ENCODE data around the gene FAM78A. TPM values are rescaled to one million over a fixed set of nuclear protein-coding genes. Genes with fewer than 3 reads are reported as not detected.
"Not testable (repeated sequence)": the region's sequence is repeated elsewhere in the genome, so short reads cannot be mapped to it uniquely, and the experiment has no call there.

The FAM78A gene
- total RNA-seq, 1 donor from 2014 or later: 55.7 TPM

- no peak for DNase-seq
- ATAC-seq (ENCODE audit: poor library complexity): no peak
- intact Hi-C loops (cut with DNase I): no loop called here
These were observed 18.9 kb downstream of the FAM78A start for GRCh38 chr9:131257266-131258025.

- intact Hi-C loops (cut with DNase I): no loop called here
- ATAC-seq (ENCODE audit: poor library complexity): no peak
- peak; percentile 21 for DNase-seq
These were observed 20.6 kb downstream of the FAM78A start for GRCh38 chr9:131255676-131256197.

- ATAC-seq (ENCODE audit: poor library complexity): no peak
- intact Hi-C loops (cut with DNase I): no loop called here
- peak; percentile 24 for DNase-seq
These were observed 21.7 kb downstream of the FAM78A start for GRCh38 chr9:131254626-131255025.

- intact Hi-C loops (cut with DNase I): no loop called here
- DNase-seq (peak; percentile 83), ATAC-seq (ENCODE audit: poor library complexity) (peak; percentile 77)
These were observed 22.3 kb downstream of the FAM78A start for GRCh38 chr9:131253891-131254491.

- DNase-seq (peak; percentile 57), ATAC-seq (ENCODE audit: poor library complexity) (no peak)
- intact Hi-C loops (cut with DNase I): no loop called here
These were observed 24.2 kb downstream of the FAM78A start for GRCh38 chr9:131252120-131252519.

- ATAC-seq (ENCODE audit: poor library complexity) (no peak), DNase-seq (no peak)
- intact Hi-C loops (cut with DNase I): no loop called here
These were observed 29.7 kb downstream of the FAM78A start for GRCh38 chr9:131246618-131247017.

GRCh38 chr9:131244331-131244730, 32.0 kb downstream of the FAM78A start:
- DNase-seq; ATAC-seq (ENCODE audit: poor library complexity); intact Hi-C loops (cut with DNase I): not testable (repeated sequence)

GRCh38 chr9:131240047-131240921, 36.0 kb downstream of the FAM78A start:
- intact Hi-C loops (cut with DNase I): no loop called here
- ATAC-seq (ENCODE audit: poor library complexity) (no peak), DNase-seq (no peak)

- DNase-seq: no peak
- intact Hi-C loops (cut with DNase I): loop anchor here (5.0 kb wide), 2 partner anchors 38 to 98 kb away; partner anchors contain the start of gene FAM78A
- no peak for ATAC-seq (ENCODE audit: poor library complexity)
These were observed 36.9 kb downstream of the FAM78A start for GRCh38 chr9:131239161-131239975.

GRCh38 chr9:131238402-131239021, 37.8 kb downstream of the FAM78A start:
- DNase-seq (peak; percentile 73), ATAC-seq (ENCODE audit: poor library complexity) (peak; percentile 40)
- intact Hi-C loops (cut with DNase I): loop anchor here (5.0 kb wide), 2 partner anchors 39 to 99 kb away; partner anchors contain the start of gene FAM78A

- peak; percentile 86 for DNase-seq
- peak; percentile 70 for ATAC-seq (ENCODE audit: poor library complexity)
- intact Hi-C loops (cut with DNase I): loop anchor here (5.0 kb wide), 2 partner anchors 39 to 99 kb away; partner anchors contain the start of gene FAM78A
These were observed 38.3 kb downstream of the FAM78A start for GRCh38 chr9:131237931-131238401.

- DNase-seq (no peak), ATAC-seq (ENCODE audit: poor library complexity) (no peak)
- intact Hi-C loops (cut with DNase I): loop anchor here (5.0 kb wide), 2 partner anchors 40 to 100 kb away; partner anchors contain the start of gene FAM78A
These were observed 39.0 kb downstream of the FAM78A start for GRCh38 chr9:131237291-131237690.

GRCh38 chr9:131236761-131237160, 39.5 kb downstream of the FAM78A start:
- DNase-seq (no peak), ATAC-seq (ENCODE audit: poor library complexity) (no peak)
- intact Hi-C loops (cut with DNase I): loop anchor here (5.0 kb wide), 2 partner anchors 41 to 101 kb away; partner anchors contain the start of gene FAM78A

GRCh38 chr9:131236161-131236560, 40.1 kb downstream of the FAM78A start:
- DNase-seq (no peak), ATAC-seq (ENCODE audit: poor library complexity) (peak; percentile 8)
- intact Hi-C loops (cut with DNase I): loop anchor here (5.0 kb wide), 2 partner anchors 41 to 101 kb away; partner anchors contain the start of gene FAM78A

GRCh38 chr9:131235480-131235851, 40.8 kb downstream of the FAM78A start:
- intact Hi-C loops (cut with DNase I): loop anchor here (5.0 kb wide), 2 partner anchors 42 to 102 kb away; partner anchors contain the start of gene FAM78A
- ATAC-seq (ENCODE audit: poor library complexity): peak; percentile 60
- DNase-seq: no peak

- intact Hi-C loops (cut with DNase I): loop anchor here (5.0 kb wide), 2 partner anchors 42 to 102 kb away; partner anchors contain the start of gene FAM78A
- DNase-seq: peak; percentile 47
- ATAC-seq (ENCODE audit: poor library complexity): peak; percentile 71
These were observed 41.4 kb downstream of the FAM78A start for GRCh38 chr9:131234799-131235479.

GRCh38 chr9:131233995-131234394, 42.3 kb downstream of the FAM78A start:
- ATAC-seq (ENCODE audit: poor library complexity) (no peak), DNase-seq (no peak)
- intact Hi-C loops (cut with DNase I): no loop called here

Data from Right ventricle myocardium superior (tissue), 1 donor.